GM10266 (cell line): Measurements from ENCODE around the gene PRSS56.

ENCODE experiments used
- DNase-seq: peaks from one replicate; pipeline ENCODE4 v3.0.0; 2012; ENCODE audit errors: extremely low spot score
- TF ChIP-seq, protein P1 (sequence below): IDR thresholded peaks from 2 replicates; pipeline ENCODE4 v1.5.1; 2012; ENCODE audit warnings: mild to moderate bottlenecking, low read depth; ENCODE audit not compliant: control insufficient read depth, insufficient read depth; ENCODE audit errors: missing control alignments

Gene PRSS56

DNA sequence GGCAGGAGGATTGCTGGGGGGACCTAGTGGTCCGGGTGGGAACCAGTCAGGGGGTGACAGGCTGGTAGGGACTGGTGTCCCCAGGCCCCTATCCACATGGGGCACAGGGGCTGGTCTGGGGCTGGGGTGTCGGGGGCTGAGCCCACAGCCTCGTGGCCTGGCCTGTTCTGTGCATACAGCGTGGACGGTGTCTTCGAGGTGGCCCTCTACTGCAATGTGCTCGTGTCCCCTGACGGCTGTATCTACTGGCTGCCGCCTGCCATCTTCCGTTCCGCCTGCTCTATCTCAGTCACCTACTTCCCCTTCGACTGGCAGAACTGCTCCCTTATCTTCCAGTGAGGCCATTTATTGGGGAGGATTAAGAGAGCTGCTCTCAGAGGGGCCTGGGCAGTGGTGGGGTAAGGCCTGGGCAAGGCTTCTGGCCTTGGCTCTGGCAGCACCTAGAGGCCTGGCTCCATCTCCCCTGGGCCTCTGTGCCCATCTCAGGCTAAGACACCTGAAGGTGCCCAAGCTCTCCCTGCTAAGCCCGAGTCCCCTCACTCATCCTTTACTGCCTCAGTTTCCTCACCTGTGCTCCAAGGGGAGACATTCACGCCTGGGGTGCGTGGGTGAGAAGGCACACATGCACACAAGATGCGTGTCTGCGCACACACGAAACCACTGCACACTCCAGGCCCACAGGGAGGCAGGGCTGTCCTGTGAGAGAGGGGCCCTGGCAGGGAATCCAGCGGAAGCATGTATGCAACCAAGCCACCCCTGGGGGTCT is 21.2 kb downstream of the PRSS56 start:
- TF ChIP-seq, protein P1, sequence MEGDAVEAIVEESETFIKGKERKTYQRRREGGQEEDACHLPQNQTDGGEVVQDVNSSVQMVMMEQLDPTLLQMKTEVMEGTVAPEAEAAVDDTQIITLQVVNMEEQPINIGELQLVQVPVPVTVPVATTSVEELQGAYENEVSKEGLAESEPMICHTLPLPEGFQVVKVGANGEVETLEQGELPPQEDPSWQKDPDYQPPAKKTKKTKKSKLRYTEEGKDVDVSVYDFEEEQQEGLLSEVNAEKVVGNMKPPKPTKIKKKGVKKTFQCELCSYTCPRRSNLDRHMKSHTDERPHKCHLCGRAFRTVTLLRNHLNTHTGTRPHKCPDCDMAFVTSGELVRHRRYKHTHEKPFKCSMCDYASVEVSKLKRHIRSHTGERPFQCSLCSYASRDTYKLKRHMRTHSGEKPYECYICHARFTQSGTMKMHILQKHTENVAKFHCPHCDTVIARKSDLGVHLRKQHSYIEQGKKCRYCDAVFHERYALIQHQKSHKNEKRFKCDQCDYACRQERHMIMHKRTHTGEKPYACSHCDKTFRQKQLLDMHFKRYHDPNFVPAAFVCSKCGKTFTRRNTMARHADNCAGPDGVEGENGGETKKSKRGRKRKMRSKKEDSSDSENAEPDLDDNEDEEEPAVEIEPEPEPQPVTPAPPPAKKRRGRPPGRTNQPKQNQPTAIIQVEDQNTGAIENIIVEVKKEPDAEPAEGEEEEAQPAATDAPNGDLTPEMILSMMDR: no peak
- no peak for DNase-seq

DNA sequence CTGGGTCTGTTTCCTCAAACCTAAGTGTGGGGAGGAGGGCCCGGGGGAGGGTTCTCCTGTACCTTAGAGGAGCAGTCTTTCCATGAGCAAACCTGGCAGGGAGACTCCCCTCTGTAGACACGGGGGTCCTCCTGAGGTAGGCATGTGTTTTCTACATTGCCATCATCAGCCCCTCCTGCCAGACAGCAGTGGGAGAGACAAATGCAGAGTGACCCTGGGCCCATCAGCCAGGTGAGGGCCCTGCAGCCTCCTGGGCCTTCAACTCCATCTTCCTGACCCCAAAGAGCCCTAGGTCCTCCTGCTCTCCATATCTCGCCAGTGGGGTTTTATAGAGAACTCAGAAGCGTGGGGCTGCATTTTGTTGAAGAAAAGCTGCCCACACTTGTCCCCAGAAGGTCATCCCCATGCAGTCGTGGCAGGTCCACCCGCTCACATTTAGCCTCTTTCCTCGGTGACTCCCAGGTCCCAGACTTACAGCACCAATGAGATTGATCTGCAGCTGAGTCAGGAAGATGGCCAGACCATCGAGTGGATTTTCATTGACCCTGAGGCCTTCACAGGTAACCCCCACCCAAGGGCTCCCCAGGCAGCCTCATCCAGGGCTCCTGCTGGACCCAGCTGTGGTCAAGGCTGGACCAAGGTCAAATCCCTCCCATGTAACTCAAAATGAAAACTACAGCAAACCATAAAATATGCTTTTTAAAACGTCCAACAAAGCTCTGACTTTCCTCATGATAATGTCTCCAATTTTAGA is 21.9 kb downstream of the PRSS56 start:
- no peak for DNase-seq
- TF ChIP-seq, protein P1: no peak

DNA sequence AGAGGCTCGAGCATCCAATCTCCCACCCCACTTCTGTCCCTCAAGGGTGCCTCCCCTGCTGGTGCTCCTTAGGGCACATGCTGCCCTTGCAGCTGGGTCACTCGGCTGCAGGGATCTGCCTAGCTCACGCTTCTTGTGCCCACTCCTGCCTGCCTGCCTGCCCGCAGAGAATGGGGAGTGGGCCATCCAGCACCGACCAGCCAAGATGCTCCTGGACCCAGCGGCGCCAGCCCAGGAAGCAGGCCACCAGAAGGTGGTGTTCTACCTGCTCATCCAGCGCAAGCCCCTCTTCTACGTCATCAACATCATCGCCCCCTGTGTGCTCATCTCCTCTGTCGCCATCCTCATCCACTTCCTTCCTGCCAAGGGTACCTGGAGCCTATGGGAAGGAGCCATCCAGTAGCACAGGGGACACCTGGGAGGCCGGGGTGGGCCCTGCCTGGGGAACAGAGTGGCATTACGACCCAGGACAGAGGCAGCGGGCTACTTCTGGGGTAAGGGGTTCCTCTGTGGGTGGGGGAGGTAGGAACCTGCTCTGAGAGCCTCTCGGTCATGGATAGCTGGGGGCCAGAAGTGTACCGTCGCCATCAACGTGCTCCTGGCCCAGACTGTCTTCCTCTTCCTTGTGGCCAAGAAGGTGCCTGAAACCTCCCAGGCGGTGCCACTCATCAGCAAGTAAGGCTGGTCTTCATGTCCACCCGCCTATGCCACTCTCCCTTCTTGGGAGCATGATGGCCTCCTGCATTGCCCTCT is 22.7 kb downstream of the PRSS56 start:
- TF ChIP-seq, protein P1: no peak

DNA sequence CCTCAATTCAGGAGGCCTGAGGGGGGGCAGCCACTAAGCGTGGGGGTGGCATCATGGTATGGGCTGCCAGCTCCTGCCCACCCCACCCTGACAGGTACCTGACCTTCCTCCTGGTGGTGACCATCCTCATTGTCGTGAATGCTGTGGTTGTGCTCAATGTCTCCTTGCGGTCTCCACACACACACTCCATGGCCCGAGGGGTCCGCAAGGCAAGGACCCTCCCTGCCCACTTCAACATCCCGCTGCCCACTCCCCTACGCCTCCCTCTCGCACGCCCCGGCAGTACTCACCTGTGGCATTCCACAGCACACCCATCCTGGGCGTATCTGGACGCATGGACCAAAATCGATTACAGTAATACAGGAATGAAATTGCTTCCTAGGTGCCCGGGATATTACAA is 23.3 kb downstream of the PRSS56 start:
- DNase-seq: no peak
- TF ChIP-seq, protein P1: no peak

More for the DNA sequence above, 22.7 kb downstream of the PRSS56 start:
- DNase-seq: no peak

DNA sequence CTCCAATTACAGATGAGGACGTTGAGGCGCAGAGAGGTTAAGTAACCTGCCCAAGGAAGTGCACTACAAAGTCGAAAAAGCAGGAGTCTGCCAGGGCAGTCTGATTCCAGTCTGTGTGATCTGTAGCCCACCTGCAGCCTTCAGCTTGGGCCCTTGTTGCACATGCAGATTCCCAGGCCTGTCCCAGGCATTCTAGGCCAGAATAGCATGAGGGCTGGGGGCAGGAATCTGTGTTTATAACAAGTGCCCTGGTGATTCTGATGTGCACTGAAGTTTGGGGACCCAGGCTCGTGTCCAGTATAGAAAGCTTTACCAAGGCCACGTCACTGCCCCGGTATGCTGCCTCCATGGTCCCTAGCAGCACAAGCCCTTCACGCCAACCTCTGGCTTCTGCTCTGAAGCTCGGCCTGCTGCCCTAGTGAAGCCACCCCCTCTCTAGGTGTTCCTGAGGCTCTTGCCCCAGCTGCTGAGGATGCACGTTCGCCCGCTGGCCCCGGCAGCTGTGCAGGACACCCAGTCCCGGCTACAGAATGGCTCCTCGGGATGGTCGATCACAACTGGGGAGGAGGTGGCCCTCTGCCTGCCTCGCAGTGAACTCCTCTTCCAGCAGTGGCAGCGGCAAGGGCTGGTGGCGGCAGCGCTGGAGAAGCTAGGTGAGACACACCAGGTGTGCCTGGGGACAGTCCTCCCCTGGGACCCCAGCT is 23.9 kb downstream of the PRSS56 start:
- TF ChIP-seq, protein P1: no peak
- no peak for DNase-seq

DNA sequence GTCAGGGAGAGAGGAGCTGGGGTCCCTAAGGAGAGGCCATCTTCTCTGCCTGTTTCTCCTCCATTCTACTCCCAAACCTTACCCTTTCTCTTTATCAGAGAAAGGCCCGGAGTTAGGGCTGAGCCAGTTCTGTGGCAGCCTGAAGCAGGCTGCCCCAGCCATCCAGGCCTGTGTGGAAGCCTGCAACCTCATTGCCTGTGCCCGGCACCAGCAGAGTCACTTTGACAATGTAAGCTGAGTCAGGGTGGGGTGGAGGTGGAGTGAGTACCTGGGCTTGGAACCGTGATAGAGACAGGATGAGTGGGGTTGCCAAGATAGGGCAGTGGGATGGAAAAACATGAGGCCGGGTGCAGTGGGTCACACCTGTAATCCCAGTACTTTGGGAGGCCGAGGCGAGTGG is 24.5 kb downstream of the PRSS56 start:
- no peak for DNase-seq
- TF ChIP-seq, protein P1: no peak
